Endothelial cell of hepatic sinusoid (primary cell): Measurements from ENCODE around the gene ZNF608.

Experiments used
- in situ Hi-C: cut with HindIII; loops from 2 replicates; pipeline ENCODE4 v1.10.0; 2017; ENCODE audit warnings: low sequenced_read_pairs

The ZNF608 gene, protein sequence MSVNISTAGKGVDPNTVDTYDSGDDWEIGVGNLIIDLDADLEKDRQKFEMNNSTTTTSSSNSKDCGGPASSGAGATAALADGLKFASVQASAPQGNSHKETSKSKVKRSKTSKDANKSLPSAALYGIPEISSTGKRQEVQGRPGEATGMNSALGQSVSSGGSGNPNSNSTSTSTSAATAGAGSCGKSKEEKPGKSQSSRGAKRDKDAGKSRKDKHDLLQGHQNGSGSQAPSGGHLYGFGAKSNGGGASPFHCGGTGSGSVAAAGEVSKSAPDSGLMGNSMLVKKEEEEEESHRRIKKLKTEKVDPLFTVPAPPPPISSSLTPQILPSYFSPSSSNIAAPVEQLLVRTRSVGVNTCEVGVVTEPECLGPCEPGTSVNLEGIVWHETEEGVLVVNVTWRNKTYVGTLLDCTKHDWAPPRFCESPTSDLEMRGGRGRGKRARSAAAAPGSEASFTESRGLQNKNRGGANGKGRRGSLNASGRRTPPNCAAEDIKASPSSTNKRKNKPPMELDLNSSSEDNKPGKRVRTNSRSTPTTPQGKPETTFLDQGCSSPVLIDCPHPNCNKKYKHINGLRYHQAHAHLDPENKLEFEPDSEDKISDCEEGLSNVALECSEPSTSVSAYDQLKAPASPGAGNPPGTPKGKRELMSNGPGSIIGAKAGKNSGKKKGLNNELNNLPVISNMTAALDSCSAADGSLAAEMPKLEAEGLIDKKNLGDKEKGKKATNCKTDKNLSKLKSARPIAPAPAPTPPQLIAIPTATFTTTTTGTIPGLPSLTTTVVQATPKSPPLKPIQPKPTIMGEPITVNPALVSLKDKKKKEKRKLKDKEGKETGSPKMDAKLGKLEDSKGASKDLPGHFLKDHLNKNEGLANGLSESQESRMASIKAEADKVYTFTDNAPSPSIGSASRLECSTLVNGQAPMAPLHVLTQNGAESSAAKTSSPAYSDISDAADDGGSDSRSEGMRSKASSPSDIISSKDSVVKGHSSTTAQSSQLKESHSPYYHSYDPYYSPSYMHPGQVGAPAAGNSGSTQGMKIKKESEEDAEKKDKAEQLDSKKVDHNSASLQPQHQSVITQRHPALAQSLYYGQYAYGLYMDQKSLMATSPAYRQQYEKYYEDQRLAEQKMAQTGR (N-terminal part only)

DNA sequence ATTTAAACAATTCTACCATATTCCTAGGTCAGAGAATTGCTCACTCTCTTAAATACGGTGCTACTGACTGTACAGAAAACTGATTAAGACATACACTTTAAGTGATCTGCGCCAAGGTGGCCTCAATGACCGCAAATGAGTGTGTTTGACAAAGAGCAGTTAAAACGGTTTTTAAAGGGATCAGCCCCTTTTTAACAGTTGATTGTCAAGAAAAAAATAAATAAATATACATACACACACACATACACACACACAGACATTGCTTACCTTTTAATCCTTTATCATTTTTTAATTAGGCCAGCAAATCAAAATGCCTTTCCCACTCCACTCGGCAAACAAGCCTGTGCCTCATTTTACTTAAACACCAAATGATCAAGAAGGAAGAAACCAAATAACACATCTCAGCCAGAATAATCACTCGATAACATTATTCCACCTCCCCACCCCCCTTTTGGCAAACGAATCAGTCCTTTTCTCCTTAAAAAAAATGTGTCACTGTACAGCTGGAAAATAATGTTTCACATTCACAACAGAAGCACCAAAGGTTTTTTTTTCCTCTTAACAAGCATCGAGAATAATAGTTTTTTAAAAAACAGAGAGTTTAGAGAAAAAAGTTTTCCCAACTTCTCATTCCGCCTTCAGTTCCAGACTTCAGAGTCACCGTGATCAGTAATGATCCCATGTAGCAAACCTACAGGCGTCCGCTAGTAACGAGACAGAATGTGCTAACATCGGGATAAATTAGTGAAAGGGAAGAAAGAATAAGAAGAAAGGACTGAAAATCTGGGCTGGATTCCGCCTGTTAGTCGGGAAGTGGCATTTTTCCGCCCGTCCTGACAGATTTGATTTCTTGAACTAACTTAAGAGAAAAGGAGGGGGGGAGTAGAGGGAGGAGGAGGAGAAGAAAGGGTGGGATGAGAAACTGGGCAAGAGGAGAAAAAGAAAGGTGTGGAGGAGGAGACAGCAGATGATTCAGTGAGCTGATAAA lies at the start of gene ZNF608:
Gene ZNF608 (minus strand): TSS at position 712 of the 988 bp plus-strand sequence. CDS start 1,650 bp downstream, outside the sequence.
- in situ Hi-C loops: loop anchor here (5.0 kb wide), 1 partner anchor 56 kb away; no protein-coding TSS in a partner anchor

DNA sequence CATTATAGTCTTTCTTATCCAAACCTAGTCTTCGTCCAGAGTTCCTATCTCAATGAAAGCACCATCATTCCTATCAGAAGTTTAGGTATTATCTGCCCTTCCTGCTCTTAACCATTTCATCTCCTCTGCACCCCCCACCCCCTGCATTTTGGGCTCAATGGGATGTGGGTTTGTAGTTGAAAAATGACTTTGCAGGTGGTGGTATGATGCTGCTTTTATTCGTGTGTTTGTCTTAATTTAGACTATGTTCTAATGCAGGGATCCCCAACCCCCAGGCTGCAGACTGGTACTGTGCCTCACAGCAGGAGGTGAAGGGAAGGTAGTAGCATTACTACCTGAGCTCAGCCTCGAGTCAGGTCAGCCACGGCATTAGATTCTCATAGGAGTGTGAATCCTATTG lies 49.4 kb upstream of the ZNF608 start:
- in situ Hi-C loops: no loop called here

DNA sequence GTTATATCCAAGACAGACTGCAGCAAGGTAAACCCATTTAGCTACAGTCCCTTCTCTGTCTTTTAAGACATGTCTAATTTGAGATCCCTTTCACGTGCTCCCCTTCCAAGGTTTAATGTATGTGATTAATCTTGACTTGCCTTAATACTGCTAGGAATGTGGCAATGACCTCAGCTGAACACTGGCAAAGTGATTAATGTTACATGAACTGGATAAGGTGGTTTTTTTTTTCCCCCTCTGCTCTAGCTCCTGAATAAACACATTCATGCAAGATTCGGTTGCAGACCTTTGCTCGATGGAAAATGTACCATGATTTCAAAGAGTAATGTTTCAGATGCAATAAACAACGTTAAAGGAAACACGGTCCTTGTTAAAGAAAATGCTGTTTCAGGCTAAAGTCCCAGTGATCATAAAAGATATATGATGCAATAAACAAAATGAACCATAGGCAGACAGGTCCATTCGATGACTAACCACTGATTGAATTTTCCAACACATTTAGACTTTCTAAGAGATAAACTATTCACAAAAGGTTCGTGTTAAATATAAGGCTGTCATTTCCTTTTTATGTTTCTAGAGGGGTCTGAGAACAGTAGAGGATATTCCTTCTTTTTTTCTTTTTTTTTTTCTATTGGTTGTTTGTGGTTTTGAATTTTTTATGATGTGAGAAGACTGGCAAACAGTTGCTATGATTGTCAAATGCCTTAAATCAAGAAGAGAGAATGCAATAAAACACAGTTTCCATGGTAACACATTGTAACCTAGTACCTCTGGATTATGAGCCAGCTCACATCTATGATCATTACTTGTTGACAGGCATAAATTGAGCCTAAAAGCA lies 44.7 kb upstream of the ZNF608 start:
- in situ Hi-C loops: no loop called here

DNA sequence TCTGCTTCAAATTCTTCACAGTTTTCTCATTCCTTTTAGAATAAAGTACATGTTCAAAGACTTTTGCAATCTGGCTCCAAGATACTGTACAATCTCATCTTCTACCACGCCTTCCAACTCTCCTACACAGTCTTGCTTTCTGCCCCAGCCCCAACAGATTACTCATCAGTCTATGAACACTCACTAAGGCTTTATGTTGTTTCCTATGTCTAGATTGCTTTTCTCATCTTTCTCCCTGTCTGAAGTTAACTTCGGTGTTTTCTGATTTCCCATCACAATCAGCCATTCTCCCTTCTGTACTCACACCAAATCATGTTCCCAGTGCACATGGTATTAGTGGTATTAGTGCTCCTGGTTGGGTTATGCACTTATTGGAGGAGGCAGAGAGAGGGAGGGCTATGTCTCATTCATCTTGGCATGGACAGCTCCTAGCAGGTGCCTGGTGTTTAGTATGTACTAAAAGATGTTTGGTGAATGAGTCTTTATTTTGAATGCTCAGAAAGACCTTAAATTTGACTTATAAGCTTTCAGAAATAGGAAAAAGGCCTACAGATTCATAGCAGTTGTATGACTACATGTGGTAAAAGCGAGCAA lies 44.0 kb upstream of the ZNF608 start:
- in situ Hi-C loops: no loop called here

DNA sequence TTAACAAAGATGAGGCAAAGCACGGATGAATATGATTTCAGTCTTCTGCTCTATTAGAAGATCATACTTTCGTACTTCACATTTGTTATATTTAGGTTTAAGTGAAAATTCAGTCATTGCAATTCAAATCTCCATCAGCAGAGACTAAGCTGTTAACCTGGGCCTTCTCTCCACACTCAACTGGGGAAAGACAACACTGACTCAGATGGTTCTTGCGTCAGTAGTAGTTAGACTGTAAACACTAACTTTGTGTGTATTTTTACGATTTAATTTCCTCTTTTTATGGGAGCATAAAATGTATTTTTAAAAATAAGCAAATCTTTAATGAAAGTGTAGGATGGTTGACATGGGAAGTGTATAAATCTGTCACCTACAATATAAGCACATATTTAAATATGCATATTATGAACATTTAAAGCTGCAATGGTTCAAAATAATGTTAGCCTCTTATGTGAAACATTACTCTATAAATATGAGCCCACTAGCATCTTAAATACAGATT lies 42.7 kb upstream of the ZNF608 start:
- in situ Hi-C loops: no loop called here

DNA sequence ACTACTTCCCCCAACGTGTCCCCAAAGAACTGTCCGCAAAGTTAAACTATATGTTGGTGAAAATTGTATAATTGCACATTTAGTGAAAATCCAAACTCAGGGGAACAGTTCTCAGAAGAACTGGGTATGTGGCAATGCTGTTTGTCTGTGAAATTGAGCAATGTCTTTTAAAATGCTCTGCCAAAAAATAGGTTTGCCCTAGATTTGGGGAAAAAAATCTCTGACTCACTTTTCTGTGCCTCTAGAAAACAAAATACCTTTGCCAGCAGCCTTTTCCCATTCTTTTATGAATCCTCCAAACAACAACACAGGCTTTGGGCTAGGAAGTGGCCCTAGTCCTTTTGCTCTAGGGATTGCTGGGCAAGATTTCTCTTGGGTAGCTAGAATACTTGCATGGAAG lies 37.4 kb upstream of the ZNF608 start:
- in situ Hi-C loops: no loop called here

DNA sequence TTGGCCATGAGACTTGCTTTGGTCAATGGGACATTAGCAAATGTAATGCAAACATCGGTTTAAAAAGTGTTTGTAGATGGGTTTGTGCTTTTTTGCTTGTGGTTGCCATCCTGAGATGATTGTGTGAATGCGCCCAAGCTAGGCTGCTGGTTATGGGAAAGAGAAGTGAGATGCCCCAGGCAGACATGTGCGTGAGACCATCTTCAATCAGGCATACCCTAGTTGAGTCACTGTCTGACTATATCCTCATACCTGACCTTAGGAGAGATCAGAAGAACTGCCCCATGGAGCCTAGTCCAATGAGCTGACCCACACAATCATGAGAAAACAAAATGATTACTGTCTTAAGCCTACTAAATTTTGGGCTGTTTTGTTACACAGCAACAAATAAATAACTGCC lies 36.8 kb upstream of the ZNF608 start:
- in situ Hi-C loops: no loop called here

DNA sequence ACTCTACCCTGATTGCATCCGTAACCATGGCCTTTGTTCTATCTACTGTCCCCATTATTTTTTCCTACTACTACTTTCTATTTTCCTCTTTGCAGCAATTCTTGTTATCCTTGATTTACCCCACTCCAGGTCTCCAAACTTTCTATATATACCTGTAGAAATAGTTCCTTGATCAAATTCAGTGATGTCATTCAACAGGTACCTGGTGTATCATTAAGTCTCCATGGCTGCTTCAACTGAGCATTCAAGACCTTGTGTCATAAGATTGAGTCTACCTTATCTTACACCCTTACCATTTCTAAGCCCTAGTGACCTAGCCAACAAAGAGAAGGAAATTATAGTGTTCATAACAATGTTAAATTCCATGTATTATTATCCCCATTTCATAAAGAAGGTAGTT lies 35.8 kb upstream of the ZNF608 start:
- in situ Hi-C loops: no loop called here

DNA sequence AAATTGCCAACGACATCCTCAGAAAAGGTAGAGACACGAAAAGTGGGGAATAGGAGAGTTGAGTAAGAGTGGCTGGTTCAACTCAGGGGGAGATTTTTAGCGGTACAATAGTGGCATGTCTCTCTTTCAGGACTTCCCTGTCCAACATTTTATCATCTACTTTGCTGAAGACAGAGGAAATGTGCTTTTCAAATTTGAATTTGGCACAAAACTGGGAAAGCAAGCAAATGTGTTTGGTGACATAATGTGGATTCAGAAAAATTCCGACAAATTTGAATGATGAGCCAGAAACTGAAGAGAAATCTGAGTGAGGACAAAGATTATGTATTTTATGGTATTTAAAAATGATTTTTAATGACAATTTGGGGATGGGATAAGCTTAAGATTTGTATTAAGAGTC lies 33.6 kb upstream of the ZNF608 start:
- in situ Hi-C loops: no loop called here

DNA sequence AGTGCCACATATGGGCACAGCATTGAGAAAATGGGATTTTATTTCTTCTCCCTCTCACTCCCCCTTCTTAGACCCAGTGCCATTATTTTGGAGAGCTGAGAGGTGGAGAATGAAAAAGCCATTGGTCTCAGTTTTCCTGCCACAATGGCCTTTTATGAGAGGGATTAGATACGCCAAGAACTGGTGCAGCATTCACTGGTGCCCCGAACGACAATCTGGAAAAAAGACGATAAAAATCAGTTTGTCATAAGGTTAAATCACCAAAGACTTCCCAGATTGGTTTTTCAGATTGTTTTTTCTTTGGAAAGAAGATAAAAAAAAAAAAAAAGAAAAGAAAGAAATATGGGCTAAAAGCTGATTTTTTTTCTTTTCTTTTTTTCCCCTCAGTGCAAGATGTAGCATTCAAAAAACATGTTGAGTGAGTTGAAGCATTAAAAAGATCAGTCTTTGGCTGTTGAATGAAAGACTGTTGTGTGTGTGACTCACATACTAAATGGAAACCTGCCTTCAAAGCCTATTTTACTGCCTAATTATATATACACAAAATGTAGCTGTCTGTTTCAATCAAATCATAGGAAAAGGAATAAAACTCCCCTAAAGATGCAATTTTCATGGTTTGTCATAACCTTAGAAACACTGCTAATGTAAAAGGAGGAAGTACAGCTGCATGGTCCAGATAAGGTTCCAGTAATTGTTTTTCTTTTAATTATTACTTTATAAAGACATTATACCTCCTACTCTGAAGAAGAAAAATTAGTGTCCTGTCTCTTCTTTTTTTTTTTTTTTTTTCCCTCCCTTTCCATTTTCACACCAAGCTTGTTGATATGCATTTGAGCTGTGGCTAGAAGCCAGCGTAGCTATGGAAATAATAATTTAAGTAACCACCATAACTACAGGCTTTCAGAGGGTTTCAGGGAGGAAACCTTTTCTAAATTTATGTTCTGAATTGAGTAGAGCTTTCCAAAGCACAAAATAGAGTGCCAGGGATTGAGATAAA lies 27.2 kb upstream of the ZNF608 start:
- in situ Hi-C loops: no loop called here

DNA sequence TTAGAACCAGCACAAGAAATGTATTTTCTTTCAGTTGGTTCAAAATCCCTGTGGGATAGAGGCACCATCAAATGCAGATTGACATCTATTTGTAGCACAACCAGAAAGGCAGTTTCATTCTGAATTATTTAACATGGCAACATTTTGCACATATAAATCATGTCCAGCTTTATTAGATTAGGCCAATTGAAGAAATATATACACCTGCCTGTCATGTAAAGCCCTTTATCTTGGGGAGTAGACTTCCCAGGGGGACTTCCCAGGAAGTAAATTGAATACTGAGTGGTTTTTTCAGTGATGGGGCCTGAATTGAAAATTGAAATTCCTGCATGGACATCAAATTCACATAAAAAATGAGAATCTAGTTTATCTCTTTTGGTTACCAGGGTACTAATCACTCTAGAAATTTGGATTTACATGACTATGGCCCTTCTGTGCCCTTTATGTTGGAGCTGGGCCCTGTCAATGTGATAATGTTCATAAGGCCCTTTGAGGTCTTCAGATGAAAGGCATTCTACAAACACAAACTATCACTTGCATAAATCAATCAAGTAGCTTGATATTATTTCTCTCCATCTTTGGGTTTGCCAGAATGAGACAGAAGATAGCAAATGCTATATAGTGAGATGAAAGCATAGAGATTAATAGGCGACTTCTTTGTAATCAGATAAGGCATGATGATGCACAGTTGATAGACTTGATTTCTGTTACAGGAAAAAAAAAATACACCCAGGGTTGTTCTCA lies 26.2 kb upstream of the ZNF608 start:
- in situ Hi-C loops: no loop called here

DNA sequence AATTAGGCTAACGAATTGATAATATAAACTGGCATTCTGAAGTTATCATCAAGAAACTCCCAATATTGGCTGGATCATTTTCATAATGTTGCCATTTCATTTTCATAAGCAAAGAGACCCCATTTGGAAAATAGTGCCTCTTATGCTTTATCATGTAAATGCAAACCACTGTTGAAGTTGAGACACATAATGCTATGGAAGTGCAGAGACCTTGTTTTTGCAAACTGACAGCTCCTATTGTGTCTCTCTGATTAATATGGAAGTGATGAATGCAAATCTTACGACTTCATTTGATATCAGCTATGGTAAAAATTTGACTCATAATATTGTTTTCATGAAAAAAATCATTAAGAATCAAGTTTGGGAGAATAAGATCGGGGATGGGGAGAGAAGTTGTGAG lies 25.3 kb upstream of the ZNF608 start:
- in situ Hi-C loops: no loop called here

DNA sequence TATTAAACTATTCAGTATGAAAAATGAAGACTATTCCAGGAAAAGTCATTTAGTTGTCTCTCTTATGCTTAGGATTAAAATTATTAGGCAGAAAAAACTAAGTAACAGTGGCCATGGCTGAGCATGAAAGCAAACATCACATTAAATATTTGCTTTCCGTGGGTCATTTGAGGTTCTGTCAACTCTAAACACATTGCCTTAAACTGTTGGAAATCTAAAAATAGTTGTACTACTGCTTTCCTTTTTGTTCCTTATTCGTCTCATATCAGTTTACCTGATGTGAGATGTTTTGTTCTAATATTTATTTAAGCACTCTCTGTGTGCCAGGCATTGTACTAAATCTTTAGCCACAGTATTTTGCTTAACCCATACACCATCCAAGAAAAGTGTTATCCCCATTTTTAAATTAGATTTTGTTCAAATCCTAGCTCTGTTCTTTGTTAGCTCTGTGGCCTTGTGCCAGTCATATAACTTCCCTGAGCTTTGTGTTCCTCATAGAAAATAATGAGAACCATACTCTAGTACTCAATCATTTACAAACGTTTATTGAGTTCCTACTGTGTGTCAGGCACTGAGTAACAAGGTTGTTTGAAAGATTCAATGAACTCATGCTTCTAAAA lies 18.7 kb upstream of the ZNF608 start:
- in situ Hi-C loops: no loop called here

DNA sequence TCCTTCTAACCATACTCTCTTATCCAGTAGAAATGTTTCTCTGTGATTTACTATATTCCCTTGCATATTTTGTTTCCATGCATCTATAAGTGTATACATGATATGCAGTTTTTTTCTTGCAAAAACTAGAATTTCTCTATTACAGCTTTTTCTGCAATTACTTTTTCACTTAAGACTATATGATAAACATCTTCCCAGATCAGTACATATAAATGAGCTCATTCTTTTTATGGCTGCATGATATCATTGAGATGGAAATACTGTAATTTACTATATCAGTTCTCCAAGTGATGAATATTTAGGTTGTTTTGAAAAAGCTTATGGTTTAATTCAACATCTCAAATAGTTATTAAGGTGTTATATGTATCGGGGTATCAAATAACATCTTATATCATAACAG lies 18.1 kb upstream of the ZNF608 start:
- in situ Hi-C loops: no loop called here

DNA sequence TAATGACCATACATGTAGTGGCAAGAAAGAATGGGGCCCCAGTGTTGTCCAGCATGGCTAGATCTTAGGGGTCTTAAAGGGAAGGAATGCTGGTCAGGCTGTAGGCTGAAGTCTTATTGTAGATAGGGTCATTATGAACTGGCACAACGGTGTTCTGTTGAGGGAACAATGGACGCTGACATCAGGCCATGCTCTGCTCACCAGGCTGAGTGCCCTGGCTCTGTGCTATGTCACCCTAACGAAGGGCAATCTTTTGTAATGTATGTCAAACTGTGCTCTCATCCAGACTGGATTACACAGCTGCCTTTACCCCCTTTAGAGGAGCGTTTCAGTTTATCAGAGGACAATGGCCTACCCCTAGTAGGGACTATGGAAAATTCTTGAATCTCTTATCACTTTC lies 14.6 kb upstream of the ZNF608 start:
- in situ Hi-C loops: no loop called here

DNA sequence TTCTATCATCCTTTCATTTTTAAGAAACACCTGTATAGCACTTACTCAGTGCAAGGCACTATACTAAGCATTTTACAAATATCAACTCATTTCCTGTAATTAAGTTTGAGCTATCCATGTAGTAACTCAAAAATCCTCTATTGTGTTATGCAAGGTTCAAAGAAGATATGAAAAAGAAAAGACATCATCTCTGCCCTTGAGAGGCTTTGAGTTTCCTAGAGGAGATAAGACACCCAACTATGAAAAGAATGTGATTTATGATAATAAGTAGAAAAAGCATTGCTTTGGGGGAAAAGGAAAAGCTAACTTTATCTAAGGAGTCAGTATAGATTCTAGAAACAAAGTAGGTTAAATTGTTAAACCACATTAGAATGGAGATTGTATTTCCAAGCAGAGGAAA lies 14.2 kb upstream of the ZNF608 start:
- in situ Hi-C loops: no loop called here
